Karpas-422 (cell line): ENCODE measurements around the gene TBL2. TPM values are rescaled to one million over a fixed set of nuclear protein-coding genes. Genes with fewer than 3 reads are reported as not detected.
"Not testable (repeated sequence)": the region's sequence is repeated elsewhere in the genome, so short reads cannot be mapped to it uniquely, and the experiment has no call there.

Source experiments
- DNase-seq: peaks from one replicate; pipeline ENCODE4 v3.0.0-alpha.2; 2015
- H2AFZ ChIP-seq: fragments of 200-600 bp; sonication (generic); 2 replicates; pipeline ENCODE4 v1.6.1; 2014; ENCODE audit warnings: antibody characterized with exemption, low read length, mixed read lengths
- H3K27ac ChIP-seq: fragments of 200-600 bp; sonication (generic); 2 replicates; pipeline ENCODE4 v1.5.1; 2014; ENCODE audit warnings: mild to moderate bottlenecking, low read length, moderate library complexity
- H3K27me3 ChIP-seq: fragments of 200-600 bp; sonication (generic); 2 replicates; pipeline ENCODE4 v1.6.1; 2014; ENCODE audit warnings: low read length, mixed read lengths
- H3K36me3 ChIP-seq: fragments of 200-600 bp; sonication (generic); 2 replicates; pipeline ENCODE4 v1.6.1; 2014; ENCODE audit warnings: low read length, mixed read lengths; ENCODE audit not compliant: insufficient read depth
- H3K4me1 ChIP-seq: fragments of 200-600 bp; sonication (generic); 2 replicates; pipeline ENCODE4 v1.6.1; 2014; ENCODE audit warnings: mild to moderate bottlenecking, low read length, mixed read lengths
- H3K4me2 ChIP-seq: fragments of 200-600 bp; sonication (generic); 2 replicates; pipeline ENCODE4 v1.6.1; 2014; ENCODE audit warnings: low read length, low read depth, mild to moderate bottlenecking; ENCODE audit not compliant: poor library complexity, severe bottlenecking
- H3K4me3 ChIP-seq: fragments of 200-600 bp; sonication (generic); 2 replicates; pipeline ENCODE4 v1.5.1; 2014; ENCODE audit warnings: mild to moderate bottlenecking, antibody characterized with exemption, low read length, mixed read lengths
- H3K79me2 ChIP-seq: fragments of 200-600 bp; sonication (generic); 2 replicates; pipeline ENCODE4 v1.6.1; 2014; ENCODE audit warnings: mild to moderate bottlenecking, low read length, mixed read lengths
- H3K9ac ChIP-seq: fragments of 200-600 bp; sonication (generic); 2 replicates; pipeline ENCODE4 v1.6.0; 2014; ENCODE audit warnings: low read length
- H3K9me2 ChIP-seq: fragments of 200-600 bp; sonication (generic), shearing (Covaris generic); replicated peaks from 2 replicates; pipeline ENCODE4 v1.6.0; 2014; ENCODE audit warnings: mild to moderate bottlenecking, low read length, moderate library complexity; ENCODE audit not compliant: insufficient read depth
- H3K9me3 ChIP-seq: fragments of 300-700, 200-600 bp; sonication (generic); 2 replicates; pipeline ENCODE4 v1.6.1; 2014; ENCODE audit warnings: low read length, mixed read lengths
- H4K20me1 ChIP-seq: fragments of 200-600 bp; sonication (generic); 2 replicates; pipeline ENCODE4 v1.6.1; 2014; ENCODE audit warnings: mild to moderate bottlenecking, antibody characterized with exemption, low read length, low read depth; ENCODE audit not compliant: insufficient read depth
- total RNA-seq: library from RNA; depleted of rRNA; stranded (reverse); fragments of >200 nt; shearing (Covaris generic); gene quantifications from 2 replicates; pipeline ENCODE4 v1.2.3, GENCODE V29; 2014; ENCODE audit warnings: low replicate concordance

TBL2 gene
- total RNA-seq, 1 experiment from 2014 or later, result 27.5 TPM

DNA sequence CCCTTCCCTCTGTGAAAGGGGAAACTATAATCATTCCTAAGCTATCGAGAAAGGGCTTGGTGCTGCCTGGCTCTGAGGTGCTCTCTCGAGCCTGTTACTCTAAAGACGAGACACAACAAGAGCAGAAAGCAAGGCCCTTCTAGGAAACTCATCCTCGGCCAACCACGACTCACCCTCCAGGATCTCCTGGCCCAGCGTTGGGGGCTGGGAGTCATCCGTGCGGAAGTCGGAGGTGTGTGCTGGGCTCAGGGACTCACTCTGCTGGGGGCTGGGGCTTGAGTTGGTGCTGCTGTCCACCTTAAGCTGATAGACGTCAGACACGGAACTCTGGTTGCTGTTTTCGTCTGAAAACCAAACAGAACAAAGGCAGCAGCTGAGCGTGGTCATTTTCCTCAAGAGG lies 38.7 kb downstream of the TBL2 start:
- H3K27ac ChIP-seq, result no peak overlapping the region
- no peaks in the 10 kb centered on the region for H3K27me3 ChIP-seq
- H3K79me2 ChIP-seq, result peaks cover 17% of the 10 kb centered on the region
- no peaks in the 10 kb centered on the region for H3K4me1 ChIP-seq
- no peak overlapping the region for H3K4me2 ChIP-seq
- no peak overlapping the region for H3K9ac ChIP-seq
- no peaks in the 10 kb centered on the region for H3K9me2 ChIP-seq
- no peak for DNase-seq
- 0 out of 2 replicates have a peak, but pooled peaks cover 2% of the 10 kb centered on the region for H4K20me1 ChIP-seq
- no peak overlapping the region for H3K4me3 ChIP-seq
- H3K36me3 ChIP-seq, result peaks cover 34% of the 10 kb centered on the region; the same call in 1 of the 2 replicates
- H3K9me3 ChIP-seq, result no peaks in the 10 kb centered on the region
- H2AFZ ChIP-seq, result no peak overlapping the region

DNA sequence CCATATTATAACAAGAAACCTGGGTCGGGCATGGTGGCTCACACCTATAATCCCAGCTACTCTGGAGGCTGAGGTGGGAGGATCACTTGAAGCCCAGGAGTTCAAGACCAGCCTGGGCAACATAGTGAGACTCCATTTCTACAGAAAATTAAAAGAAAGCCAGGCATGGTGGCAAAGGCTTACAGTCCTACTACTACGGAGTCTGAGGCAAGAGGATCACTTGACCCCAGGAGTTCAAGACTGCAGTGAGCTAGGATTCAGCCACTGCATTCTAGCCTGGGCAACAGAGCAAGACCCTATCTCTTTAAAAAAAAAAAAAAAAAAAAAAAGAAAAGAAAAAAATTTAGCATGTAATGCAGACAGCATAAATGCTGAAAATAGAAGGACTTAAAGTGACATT lies 39.9 kb downstream of the TBL2 start:
- H3K9ac ChIP-seq, H3K27me3 ChIP-seq: not testable (repeated sequence)
- peaks cover 29% of the 10 kb centered on the region; the same call in 1 of the 2 replicates for H3K36me3 ChIP-seq

DNA sequence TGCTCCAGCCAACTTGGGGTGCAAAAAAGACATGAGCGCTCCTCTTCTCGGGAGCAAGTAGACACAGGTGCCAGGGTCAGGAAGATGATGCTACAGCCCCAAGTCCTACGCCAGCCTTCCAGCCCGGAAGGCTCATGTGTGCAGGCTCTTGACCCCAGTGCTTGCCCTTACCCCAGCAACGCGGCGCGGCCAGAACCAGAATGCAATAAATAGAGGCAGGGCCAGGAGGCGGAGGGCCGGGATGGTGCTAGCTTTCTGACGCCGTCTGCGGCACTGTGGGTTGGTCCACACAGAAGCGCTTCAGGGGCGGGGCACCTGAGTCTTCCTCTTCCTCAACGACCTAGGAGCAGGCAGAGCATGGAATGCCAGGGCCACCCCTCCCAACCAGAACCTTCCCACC lies 41.3 kb downstream of the TBL2 start:
- Histone ChIP-seq H3K9me2 (no peaks in the 10 kb centered on the region), H4K20me1 (no peaks in the 10 kb centered on the region), H3K79me2 (no peaks in the 10 kb centered on the region), H3K9ac (no peak overlapping the region), H3K9me3 (no peaks in the 10 kb centered on the region), H3K4me3 (no peak overlapping the region), H2AFZ (no peak overlapping the region), H3K36me3 (peaks cover 18% of the 10 kb centered on the region; the same call in 1 of the 2 replicates), H3K4me1 (no peaks in the 10 kb centered on the region), H3K27ac (no peak overlapping the region), H3K27me3 (no peaks in the 10 kb centered on the region), H3K4me2 (no peak overlapping the region)
- no peak for DNase-seq

More for the DNA sequence above, 39.9 kb downstream of the TBL2 start:
- not testable (repeated sequence) for H3K4me3 ChIP-seq, H3K27ac ChIP-seq, H3K4me1 ChIP-seq, H4K20me1 ChIP-seq, H3K79me2 ChIP-seq, H3K4me2 ChIP-seq, H3K9me2 ChIP-seq, H2AFZ ChIP-seq, H3K9me3 ChIP-seq, DNase-seq

DNA sequence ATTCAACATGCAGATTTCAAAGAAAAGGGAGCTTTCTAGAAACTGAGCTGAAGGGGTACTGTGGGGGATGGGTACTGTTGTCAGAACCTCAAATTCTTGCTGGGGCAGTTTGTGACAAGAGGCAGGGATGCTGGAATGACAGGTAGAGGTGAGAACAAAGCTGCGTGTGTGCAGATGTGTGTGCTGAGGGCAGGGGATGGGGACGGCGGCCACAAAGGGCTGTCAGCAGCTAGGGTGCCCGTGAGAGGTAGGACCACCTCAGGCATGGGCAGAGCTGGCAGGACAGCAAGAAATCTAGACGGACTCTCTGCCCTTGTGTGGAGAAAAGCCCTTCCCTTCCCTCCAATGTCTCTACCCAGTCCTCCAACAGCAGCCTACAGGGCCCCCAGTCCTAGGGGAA lies 41.9 kb downstream of the TBL2 start:
- Histone ChIP-seq H3K36me3 (peaks cover 17% of the 10 kb centered on the region; the same call in 1 of the 2 replicates), H3K79me2 (no peaks in the 10 kb centered on the region), H3K9me3 (no peaks in the 10 kb centered on the region), H3K27me3 (no peaks in the 10 kb centered on the region), H3K9ac (no peak overlapping the region), H3K4me2 (no peak overlapping the region), H3K27ac (no peak overlapping the region), H3K4me1 (no peaks in the 10 kb centered on the region), H2AFZ (no peak overlapping the region), H4K20me1 (no peaks in the 10 kb centered on the region), H3K4me3 (no peak overlapping the region), H3K9me2 (no peaks in the 10 kb centered on the region)
- DNase-seq, result no peak

DNA sequence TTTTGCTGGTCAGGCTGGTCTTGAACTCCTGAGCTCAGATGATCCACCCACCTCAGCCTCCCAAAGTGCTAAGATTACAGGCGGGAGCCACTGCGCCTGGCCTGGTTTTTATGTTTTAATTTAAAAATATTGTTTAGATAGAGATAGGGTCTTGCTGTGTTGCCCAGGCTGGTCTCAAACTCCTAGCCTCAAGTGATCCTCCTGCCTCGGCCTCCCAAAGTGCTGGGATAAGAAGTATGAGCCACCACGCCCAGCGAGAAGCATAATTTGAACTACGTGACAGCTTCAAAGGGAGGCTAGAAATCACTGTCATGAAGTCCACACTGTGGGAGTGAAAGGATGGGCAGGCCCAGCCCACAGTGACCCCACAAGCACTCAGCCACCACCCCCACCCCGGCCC lies 42.5 kb downstream of the TBL2 start:
- H3K4me2 ChIP-seq, H3K9me2 ChIP-seq, H4K20me1 ChIP-seq, H3K27ac ChIP-seq, H3K79me2 ChIP-seq, H3K9ac ChIP-seq, H3K4me3 ChIP-seq, H3K4me1 ChIP-seq, H3K9me3 ChIP-seq, H3K27me3 ChIP-seq, DNase-seq, H2AFZ ChIP-seq: not testable (repeated sequence)
- H3K36me3 ChIP-seq, result peaks cover 17% of the 10 kb centered on the region; the same call in 1 of the 2 replicates

DNA sequence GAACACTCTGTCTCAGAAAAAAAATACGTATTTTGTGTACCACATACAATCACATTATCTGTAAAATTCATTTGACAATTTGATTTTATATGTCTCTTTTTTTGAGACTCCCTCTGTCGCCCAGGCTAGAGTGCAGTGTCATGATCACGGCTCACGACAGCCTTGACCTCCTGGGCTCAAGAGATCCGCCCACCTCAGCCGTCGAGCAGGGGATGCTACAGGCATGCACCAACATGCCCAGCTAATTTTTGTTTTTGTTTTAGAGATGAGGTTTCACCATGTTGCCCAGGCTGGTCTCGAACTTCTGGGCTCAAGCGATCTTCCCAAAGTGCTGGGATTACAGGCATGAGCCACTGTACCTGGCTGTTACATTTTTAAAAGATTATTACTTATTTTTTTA lies 44.6 kb downstream of the TBL2 start:
- H3K79me2 ChIP-seq, result no peaks in the 10 kb centered on the region
- H3K9me3 ChIP-seq, result no peaks in the 10 kb centered on the region
- H3K9ac ChIP-seq, result no peak overlapping the region
- H3K4me3 ChIP-seq, result no peak overlapping the region
- no peak overlapping the region for H3K4me2 ChIP-seq
- H3K4me1 ChIP-seq, result no peaks in the 10 kb centered on the region
- no peaks in the 10 kb centered on the region for H3K9me2 ChIP-seq
- no peak overlapping the region for H3K27ac ChIP-seq
- DNase-seq, result no peak
- no peaks in the 10 kb centered on the region for H3K27me3 ChIP-seq
- H2AFZ ChIP-seq, result no peak overlapping the region
- H3K36me3 ChIP-seq, result peaks cover 9% of the 10 kb centered on the region; the same call in 1 of the 2 replicates
- H4K20me1 ChIP-seq, result no peaks in the 10 kb centered on the region

DNA sequence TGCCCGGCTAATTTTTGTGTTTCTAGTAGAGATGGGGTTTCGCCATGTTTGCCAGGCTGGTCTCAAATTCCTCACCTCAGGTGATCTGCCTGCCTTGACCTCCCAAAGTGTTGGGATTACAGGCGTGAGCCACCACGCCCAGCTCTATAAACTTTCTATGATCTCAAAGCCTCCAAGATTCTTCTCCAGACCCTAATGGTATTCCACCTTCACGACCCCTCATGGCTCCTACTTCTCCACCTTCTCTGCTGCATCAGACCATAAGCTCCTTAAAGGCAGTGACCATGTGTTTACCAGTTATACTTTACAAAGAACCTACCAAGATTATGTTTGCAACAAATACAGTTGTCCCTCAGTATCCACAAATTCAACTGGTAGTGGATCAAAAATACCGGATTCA lies 46.2 kb downstream of the TBL2 start:
- Histone ChIP-seq H4K20me1 (no peaks in the 10 kb centered on the region), H3K27me3 (no peaks in the 10 kb centered on the region), H3K9me2 (no peaks in the 10 kb centered on the region), H3K27ac (no peak overlapping the region), H3K4me1 (peaks cover 4% of the 10 kb centered on the region), H3K4me3 (no peak overlapping the region), H3K9me3 (no peaks in the 10 kb centered on the region), H2AFZ (no peak overlapping the region), H3K9ac (no peak overlapping the region), H3K79me2 (no peaks in the 10 kb centered on the region), H3K36me3 (peaks cover 2% of the 10 kb centered on the region; the same call in 1 of the 2 replicates), H3K4me2 (no peak overlapping the region)
- no peak for DNase-seq

DNA sequence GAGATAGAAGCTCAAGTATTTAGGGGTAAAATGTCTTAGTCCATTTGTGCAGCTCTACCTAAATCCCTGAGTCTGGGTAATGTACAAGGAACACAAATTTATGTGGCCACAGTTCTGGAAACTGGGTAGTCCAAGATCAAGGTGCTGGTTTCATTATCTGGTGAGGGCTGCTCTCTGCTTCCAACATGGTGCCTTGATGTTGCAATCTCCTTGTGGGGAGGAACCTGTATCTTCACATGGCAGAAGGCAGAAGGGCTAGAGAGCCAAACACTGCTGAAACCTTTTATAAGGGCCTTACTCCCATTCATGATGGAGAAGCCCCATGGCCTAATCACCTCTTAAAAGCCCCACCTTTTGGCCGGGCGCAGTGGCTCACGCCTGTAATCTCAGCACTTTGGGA lies 47.6 kb downstream of the TBL2 start:
- peaks cover 10% of the 10 kb centered on the region for H3K4me1 ChIP-seq
- H3K27me3 ChIP-seq, result no peaks in the 10 kb centered on the region
- no peaks in the 10 kb centered on the region for H3K36me3 ChIP-seq
- DNase-seq, result no peak
- H3K4me2 ChIP-seq, result no peak overlapping the region
- no peak overlapping the region for H3K4me3 ChIP-seq
- no peaks in the 10 kb centered on the region for H3K79me2 ChIP-seq
- H3K27ac ChIP-seq, result no peak overlapping the region
- H3K9me3 ChIP-seq, result no peaks in the 10 kb centered on the region
- no peak overlapping the region for H2AFZ ChIP-seq
- H3K9me2 ChIP-seq, result no peaks in the 10 kb centered on the region
- H3K9ac ChIP-seq, result no peak overlapping the region
- no peaks in the 10 kb centered on the region for H4K20me1 ChIP-seq
